Fibroblast of skin of scalp (primary cell): ENCODE results near the gene GMEB1.
A peak's percentile ranks its signal among the peaks of the same experiment; 100 is the strongest.
"Not testable (repeated sequence)": the region's sequence is repeated elsewhere in the genome, so short reads cannot be mapped to it uniquely, and the experiment has no call there.

Experiments
- DNase-seq: peaks from one replicate; pipeline ENCODE4 v3.0.0-alpha.2; 2013

The GMEB1 gene

GRCh38 chr1:28671254-28671780 lies 2.7 kb downstream of the GMEB1 start:
- no peak for DNase-seq

DNA sequence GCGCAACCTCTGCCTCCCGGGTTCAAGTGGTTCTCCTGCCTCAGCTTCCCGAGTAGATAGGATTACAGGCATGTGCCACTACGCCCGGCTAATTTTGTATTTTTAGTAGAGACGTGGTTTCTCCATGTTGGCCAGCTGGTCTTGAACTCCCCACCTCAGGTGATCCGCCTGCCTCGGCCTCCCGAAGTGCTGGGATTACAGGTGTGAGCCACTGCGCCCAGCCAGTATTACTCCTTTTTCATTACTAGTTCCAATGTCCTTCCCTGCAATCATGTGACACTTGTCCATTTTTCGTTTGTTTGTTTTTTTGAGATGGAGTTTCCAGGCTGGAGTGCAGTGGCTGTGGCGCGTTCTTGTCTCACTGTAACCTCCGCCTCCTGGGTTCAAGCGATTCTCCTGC lies 4.4 kb downstream of the GMEB1 start:
- not testable (repeated sequence) for DNase-seq

- no peak for DNase-seq
Measured at GRCh38 chr1:28675924-28676257, 7.3 kb downstream of the GMEB1 start.

GRCh38 chr1:28680151-28680550 lies 11.6 kb downstream of the GMEB1 start:
- DNase-seq, result no peak

DNA sequence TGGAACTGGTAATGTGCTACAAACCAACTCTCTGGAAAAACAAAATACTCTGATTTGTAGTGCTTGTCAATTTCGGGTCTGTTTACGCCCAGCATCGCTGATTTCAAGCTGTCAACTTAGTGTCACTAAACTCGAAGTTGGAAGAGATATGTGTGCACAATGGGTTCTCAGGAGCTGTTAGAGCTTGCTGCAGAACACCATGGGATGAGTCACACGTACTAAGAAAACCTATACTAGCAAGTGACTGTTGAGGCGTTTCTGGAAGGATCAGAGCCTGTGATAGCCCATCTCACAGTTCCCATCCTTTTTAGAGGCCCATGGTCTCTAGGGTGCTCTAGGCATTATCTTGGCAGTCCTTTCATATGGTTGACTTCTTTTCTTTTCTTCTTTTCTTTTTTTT lies 14.3 kb downstream of the GMEB1 start:
- DNase-seq, result no peak

DNA sequence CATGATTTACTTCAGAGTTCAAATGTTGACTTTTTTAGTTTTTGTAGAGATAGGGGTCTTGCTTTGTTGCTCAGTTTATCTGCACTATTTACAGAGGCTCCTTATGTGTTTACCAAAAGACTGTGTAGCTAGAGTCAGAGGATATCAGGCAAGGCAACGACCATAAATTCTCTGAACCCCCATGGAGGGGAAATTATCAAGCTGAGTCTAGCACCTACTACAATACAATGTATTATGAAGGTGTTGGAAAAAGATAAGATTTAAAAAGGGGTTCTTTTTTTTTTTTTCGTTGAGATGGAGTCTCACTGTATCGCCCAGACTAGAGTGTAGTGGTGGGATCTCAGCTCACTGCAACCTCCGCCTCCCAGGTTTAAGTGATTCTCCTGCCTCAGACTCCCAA lies 16.4 kb downstream of the GMEB1 start:
- no peak for DNase-seq

DNA sequence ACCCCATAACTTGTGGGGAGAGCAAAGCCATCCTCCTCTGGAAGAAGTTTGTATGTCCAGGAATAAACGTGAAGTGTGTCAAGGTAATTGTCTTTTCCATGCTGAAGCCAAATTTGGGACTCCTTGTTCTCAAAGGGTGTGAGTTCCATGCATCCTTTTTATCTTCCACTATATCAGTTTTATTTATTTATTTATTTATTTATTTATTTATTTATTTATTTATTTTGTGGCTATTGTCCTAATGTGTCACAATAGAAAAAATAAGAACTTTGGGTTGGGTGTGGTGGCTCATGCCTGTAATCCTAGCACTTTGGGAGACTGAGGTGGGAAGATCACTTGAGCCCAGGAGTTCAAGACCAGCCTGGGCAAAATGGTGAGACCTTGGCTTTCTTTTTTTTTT lies 23.0 kb downstream of the GMEB1 start:
- DNase-seq, result not testable (repeated sequence)

DNA sequence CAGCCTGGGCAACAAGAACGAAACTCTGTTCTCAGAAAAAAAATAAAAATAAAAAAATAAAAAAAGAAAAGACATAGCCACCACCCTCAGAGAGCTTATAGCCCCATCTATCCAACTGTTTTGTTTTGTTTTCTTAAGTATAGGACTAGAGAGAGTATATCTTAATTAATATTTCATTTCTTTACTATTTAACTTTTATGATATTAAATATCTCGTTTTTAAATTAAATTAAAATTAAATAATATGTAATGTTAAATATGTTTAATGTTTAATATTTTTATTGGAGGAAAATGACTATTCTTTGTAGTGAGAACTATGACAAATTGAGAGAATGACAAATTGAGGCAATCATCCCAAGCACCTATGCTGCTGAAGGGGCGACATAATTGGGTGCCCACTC lies 35.0 kb downstream of the GMEB1 start:
- no peak for DNase-seq

DNA sequence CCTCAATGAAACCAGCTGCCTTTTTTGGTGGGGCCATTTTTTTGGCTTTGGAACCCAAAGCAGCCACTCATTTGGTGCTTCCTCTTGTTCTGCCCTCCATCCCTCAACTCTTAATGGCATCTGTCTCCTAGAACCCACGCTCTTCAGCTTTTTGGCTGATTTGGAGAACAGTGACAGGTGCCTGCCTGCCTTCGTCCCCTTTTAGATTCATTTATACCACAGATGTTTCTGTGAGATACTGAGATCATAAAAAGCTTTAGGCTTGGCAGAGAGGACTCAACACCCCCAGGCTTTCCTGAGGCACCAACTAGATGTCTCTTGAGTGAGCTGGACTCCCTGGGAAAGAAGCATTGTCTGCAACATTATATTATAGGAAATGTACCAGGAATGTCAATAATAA lies 47.8 kb downstream of the GMEB1 start:
- DNase-seq, result no peak

- no peak for DNase-seq
Measured at GRCh38 chr1:28718166-28718565, 49.6 kb downstream of the GMEB1 start.

DNA sequence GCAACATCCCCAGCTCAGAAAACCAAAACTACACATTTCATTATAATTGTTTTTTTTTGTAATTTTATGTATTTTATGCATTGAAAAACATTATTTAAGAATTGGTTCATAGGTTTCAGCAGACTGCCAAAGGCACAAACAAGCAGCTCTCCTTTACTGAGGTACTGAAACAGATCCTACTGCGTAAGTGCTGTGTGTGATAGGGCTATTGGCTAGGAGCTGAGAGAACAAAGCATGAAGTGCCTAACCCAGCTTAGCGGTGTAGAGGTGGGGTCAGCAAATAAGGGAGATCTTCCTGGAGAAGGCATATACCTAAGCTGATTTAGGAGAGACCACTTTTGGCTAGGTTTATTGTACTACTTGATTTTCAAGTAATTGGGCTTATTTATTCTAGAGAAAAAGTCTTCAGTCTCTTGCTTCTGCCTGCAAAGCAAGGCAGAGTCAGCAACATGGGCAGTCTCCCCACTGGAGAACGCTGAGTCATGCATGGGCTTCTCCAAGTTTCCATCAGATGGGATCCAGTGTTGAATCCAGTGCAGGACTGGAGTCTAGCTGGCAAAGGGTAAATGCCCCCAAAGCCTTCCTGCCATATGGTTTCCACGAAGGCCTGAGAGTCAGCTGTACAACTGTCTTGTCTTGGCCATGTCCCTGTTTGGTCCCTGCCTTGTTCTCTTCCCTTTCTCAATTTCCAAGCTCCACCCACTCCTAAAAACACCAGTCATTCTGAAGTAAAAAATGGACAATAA lies 50.2 kb downstream of the GMEB1 start:
- peak; percentile 40 for DNase-seq

DNA sequence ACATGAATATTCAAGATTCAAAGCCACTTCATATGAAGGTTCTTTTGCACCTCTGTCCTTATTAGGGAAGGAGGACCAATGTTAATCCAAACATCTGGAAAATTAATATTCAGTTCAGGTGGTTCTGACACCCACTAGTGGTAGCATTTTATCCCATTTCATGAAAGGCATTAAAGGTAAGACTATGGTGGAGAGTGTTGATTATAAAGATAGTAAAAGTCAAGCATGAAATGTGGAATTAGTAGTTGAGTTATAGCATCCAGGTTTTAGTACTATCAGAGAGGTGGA lies 50.7 kb downstream of the GMEB1 start:
- DNase-seq, result no peak

GRCh38 chr1:28720376-28720775 lies 51.8 kb downstream of the GMEB1 start:
- DNase-seq, result no peak

GRCh38 chr1:28721927-28722326 lies 53.3 kb downstream of the GMEB1 start:
- DNase-seq, result peak; percentile 58

GRCh38 chr1:28725365-28725764 lies 56.8 kb downstream of the GMEB1 start:
- not testable (repeated sequence) for DNase-seq

- DNase-seq, result peak; percentile 7
Measured at GRCh38 chr1:28735961-28736449, 67.4 kb downstream of the GMEB1 start.

GRCh38 chr1:28736450-28737306 lies 68.1 kb downstream of the GMEB1 start, which contains the start of gene YTHDF2:
YTHDF2 (plus strand) TSS chr1:28736940; CDS start chr1:28737121, 181 bp downstream.
- peak; percentile 98 for DNase-seq

GRCh38 chr1:28737307-28738132 lies 68.9 kb downstream of the GMEB1 start:
- peak; percentile 42 for DNase-seq

- DNase-seq, result no peak
Measured at GRCh38 chr1:28740118-28740517, 71.5 kb downstream of the GMEB1 start.

GRCh38 chr1:28744184-28744583 lies 75.6 kb downstream of the GMEB1 start:
- no peak for DNase-seq

DNA sequence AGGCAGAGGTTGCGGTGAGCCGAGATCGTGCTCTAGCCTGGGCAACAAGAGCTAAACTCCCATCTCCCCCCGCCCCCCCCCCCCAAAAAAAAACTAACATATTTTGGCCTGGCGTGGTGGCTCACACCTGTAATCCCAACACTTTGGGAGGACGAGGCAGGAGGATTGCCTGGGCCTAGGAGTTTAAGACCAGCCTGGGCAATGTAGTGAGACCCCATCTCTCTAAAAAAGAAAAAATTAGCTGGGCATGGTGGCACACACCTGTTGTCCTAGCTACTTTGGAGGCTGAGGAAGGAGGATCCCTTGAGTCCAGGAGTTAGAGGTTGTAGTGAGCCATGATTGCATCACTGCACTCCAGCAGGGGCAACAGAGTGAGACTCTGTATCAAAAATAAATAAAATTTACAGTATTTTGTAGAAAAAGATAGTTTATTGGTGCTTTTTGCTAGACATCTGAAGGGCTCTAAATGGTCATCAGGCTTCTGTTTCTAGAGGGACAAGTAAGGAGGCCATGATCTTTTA lies 77.1 kb downstream of the GMEB1 start:
- no peak for DNase-seq

DNA sequence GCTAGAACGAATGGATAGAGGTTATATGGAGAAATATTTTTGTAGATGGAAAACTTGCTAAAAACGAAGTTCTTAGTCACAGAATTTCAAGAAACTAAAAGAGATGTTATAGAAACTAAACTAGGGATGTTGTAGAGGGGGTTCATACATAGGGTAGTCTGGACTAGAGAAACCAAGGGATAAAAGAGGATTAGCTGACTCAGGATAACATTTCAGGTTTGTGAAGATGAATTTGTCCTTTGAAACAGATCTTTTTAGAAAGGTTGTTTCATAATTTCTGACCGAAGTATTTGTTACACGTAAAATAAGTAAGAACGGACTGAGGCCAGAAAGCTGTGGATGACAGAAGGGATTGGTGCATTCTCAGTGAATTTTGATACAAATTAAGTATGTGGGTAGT lies 81.7 kb downstream of the GMEB1 start:
- no peak for DNase-seq
